ENCODE measurements around the gene RPS8. TPM values are rescaled to one million over a fixed set of nuclear protein-coding genes. Genes with fewer than 3 reads are reported as not detected.
A peak's percentile ranks its signal among the peaks of the same experiment; 100 is the strongest.

The RPS8 gene
- total RNA-seq, 4 donors from 2014 or later = 1,157 to 3,010 (median 2,305) TPM

DNA sequence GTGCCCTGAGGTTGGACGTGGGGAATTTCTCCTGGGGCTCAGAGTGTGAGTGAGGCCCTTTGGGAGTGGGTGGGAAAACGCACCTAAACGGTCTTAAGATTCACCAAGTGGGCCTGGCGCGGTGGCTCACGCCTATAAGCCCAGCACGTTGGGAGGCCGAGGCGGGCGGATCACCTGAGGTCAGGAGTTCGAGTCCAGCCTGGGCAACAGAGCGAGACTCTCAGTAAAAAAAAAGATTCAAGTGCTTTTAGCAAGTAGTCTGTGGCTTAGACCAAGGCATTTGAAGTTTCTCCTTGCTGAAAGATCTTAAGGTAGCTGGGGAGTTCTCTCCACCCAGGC lies 1.4 kb downstream of the RPS8 start:
- no peak for ATAC-seq
- Histone ChIP-seq H3K36me3 (peaks cover 0 to 55% of the 10 kb centered on the region in 2 donors), H3K27me3 (no peaks in the 10 kb centered on the region), H3K9me3 (no peaks in the 10 kb centered on the region), H3K27ac (peak overlapping the region; percentile 90 to 99 (median 96)), H3K4me1 (peaks cover 0 to 35% (median 5%) of the 10 kb centered on the region in 3 donors), H3K4me3 (peak overlapping the region; percentile 64 to 95)
- no peak for TF ChIP-seq POLR2AphosphoS5 (IDR thresholded peaks at IDR 0.05)
- no peak for TF ChIP-seq POLR2A (IDR thresholded peaks at IDR 0.05)
- TF ChIP-seq, protein P1, sequence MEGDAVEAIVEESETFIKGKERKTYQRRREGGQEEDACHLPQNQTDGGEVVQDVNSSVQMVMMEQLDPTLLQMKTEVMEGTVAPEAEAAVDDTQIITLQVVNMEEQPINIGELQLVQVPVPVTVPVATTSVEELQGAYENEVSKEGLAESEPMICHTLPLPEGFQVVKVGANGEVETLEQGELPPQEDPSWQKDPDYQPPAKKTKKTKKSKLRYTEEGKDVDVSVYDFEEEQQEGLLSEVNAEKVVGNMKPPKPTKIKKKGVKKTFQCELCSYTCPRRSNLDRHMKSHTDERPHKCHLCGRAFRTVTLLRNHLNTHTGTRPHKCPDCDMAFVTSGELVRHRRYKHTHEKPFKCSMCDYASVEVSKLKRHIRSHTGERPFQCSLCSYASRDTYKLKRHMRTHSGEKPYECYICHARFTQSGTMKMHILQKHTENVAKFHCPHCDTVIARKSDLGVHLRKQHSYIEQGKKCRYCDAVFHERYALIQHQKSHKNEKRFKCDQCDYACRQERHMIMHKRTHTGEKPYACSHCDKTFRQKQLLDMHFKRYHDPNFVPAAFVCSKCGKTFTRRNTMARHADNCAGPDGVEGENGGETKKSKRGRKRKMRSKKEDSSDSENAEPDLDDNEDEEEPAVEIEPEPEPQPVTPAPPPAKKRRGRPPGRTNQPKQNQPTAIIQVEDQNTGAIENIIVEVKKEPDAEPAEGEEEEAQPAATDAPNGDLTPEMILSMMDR (IDR thresholded peaks at IDR 0.05) = no peak
- TF ChIP-seq EP300 (IDR thresholded peaks at IDR 0.05) = no peak
- WGBS, 2 donors (ENCODE audit: low coverage in 1 of 2) = 53% methylated on average over 5 of the region's 12 CpGs; no CpG with 5 or more reads in 1 of the 2 donors

DNA sequence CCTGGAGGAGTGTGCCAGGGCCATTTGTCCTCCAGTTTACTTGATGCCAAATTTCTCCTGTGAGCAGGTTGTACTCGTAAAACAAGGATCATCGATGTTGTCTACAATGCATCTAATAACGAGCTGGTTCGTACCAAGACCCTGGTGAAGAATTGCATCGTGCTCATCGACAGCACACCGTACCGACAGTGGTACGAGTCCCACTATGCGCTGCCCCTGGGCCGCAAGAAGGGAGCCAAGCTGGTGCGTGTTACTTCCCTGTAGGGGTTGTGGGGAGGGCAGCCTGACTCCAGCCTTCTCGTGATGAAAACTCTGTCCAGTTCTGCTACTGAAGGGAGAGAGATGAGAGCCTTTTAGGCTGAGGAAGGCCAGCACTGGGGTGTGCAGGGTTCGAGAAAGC lies 2.2 kb downstream of the RPS8 start:
- no peak for ATAC-seq
- Histone ChIP-seq H3K36me3 (peaks cover 0 to 58% of the 10 kb centered on the region in 2 donors), H3K4me3 (no peak overlapping the region), H3K9me3 (no peaks in the 10 kb centered on the region), H3K4me1 (peaks cover 0 to 35% (median 5%) of the 10 kb centered on the region in 3 donors), H3K27ac (peak overlapping the region in 1 of 4 donors; percentile 90), H3K27me3 (no peaks in the 10 kb centered on the region)
- TF ChIP-seq, protein P1 (IDR thresholded peaks at IDR 0.05) = no peak
- TF ChIP-seq POLR2A (IDR thresholded peaks at IDR 0.05) (no peak), EP300 (IDR thresholded peaks at IDR 0.05) (no peak), POLR2AphosphoS5 (IDR thresholded peaks at IDR 0.05) (no peak)
- 70% methylated on average over 11 of the region's 14 CpGs; no CpG with 5 or more reads in 1 of the 2 donors for WGBS, 2 donors (ENCODE audit: low coverage in 1 of 2)

DNA sequence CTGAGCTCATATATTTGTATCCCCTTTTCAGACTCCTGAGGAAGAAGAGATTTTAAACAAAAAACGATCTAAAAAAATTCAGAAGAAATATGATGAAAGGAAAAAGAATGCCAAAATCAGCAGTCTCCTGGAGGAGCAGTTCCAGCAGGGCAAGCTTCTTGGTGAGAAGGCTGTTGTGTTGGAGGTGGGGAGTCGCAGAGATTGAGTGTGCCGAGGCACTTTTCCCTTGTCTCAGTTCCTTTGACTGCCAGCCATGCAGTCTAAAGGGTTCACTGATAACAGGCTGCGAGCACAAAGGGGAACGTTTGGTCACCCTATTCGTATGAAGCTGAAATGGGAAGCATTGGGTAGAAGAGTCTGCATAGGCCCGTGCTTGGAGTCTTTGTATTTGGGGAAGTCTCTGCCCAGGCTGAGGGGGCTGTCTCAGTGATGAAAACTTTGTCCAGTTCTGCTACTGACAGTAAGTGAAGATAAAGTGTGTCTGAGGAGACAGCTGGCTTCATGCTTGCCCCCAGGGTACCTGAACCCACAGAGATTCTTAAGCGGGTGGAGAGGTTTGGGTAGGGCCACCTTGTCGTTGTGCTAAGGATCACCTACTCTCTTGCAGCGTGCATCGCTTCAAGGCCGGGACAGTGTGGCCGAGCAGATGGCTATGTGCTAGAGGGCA lies 2.8 kb downstream of the RPS8 start:
- WGBS, 2 donors (ENCODE audit: low coverage in 1 of 2) = 56 to 74% methylated on average over 7 to 10 of the region's 13 CpGs
- Histone ChIP-seq H3K36me3 (peaks cover 0 to 58% of the 10 kb centered on the region in 2 donors), H3K4me1 (peaks cover 0 to 35% (median 5%) of the 10 kb centered on the region in 3 donors), H3K9me3 (no peaks in the 10 kb centered on the region), H3K4me3 (no peak overlapping the region), H3K27ac (no peak overlapping the region), H3K27me3 (no peaks in the 10 kb centered on the region)
- ATAC-seq = no peak
- TF ChIP-seq, protein P1 (IDR thresholded peaks at IDR 0.05) = no peak
- no peak for TF ChIP-seq POLR2A (IDR thresholded peaks at IDR 0.05)
- TF ChIP-seq POLR2AphosphoS5 (IDR thresholded peaks at IDR 0.05) = no peak
- no peak for TF ChIP-seq EP300 (IDR thresholded peaks at IDR 0.05)

DNA sequence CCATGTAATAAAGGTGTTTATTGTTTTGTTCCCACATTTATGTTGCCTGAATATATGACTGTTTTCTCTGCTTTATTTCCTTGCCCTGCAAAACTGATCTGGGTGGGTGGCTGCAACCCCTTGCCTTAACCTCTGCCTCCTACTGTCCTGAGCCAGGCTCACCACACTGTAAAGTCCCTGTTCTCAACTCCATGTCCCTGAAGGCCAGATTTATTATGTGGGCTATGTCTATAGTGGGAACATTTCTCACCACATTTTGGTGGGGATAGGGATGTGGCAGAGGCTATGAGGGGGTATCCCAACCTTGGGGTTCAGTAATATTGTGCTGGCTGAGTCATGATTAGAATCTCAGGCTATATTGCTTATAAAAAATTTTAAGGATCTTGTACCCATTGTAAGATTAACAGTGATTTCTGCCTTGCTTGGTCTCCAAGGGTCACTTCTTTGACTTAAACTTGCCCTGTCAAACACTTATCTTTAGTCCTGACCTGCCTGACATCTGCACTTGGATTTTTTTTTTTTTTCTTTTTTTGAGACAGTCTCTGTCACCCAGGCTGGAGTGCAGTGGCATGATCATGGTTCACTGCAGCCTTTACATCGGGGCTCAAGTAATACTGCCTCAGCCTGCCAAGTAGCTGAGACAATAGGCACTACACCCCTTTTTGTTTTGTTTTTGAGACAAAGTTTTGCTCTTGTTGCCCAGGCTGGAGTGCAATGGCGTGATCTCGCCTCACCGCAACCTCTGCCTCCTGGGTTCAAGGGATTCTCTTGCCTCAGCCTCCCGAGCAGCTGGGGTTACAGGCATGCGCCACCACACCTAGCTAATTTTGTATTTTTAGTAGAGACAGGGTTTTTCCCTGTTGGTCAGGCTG lies 3.6 kb downstream of the RPS8 start:
- WGBS, 2 donors (ENCODE audit: low coverage in 1 of 2) = 90 to 91% methylated on average over 2 to 6 of the region's 6 CpGs
- Histone ChIP-seq H3K27ac (no peak overlapping the region), H3K4me3 (no peak overlapping the region), H3K27me3 (no peaks in the 10 kb centered on the region), H3K4me1 (peaks cover 0 to 40% (median 10%) of the 10 kb centered on the region in 3 donors), H3K36me3 (peaks cover 0 to 58% of the 10 kb centered on the region in 2 donors), H3K9me3 (no peaks in the 10 kb centered on the region)
- no peak for ATAC-seq
- no peak for TF ChIP-seq EP300 (IDR thresholded peaks at IDR 0.05)
- TF ChIP-seq, protein P1 (IDR thresholded peaks at IDR 0.05) = no peak
- no peak for TF ChIP-seq POLR2A (IDR thresholded peaks at IDR 0.05)
- no peak for TF ChIP-seq POLR2AphosphoS5 (IDR thresholded peaks at IDR 0.05)
